COLO829 (cell line): Measurements from ENCODE around the gene ARID5A.

Experiments used
- DNase-seq: peaks from one replicate; pipeline ENCODE4 v3.0.0; 2012; ENCODE audit warnings: low spot score

The ARID5A gene

DNA sequence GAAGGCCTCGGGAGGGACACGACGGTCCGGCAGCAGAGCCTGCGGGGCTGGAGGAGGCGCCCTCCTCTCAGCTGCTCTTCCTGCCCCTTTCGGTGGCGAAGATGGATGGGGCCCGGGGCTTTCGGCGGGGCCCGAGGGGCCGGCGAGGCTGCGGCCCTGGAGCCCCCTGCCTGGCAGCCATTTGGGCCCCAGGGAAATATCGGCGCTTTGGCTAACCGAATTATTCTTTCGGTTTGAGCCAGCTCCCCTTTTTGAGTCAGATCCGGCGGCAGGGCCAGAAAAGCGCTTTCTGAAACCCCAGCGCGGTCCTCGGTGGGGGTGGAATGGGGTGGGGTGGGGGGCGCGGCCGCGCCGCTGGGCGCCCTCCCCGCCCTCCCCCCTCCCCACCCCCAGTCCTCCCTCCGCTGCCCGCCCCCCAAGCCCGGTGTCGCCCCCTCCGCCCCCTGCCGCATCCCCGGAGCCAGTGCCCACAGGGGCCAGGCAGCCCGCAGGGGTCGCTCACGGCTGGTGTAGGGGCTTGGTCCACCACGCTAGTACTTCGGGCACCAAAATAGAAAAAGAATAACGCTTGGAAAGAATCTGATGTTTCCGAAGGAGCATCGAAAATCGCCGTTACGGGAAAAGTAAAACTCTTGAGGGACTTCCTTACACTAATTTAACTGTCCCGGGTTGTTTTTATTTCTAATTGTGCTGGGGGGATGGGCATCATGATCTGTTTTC lies 9.1 kb upstream of the ARID5A start:
- DNase-seq = no peak

DNA sequence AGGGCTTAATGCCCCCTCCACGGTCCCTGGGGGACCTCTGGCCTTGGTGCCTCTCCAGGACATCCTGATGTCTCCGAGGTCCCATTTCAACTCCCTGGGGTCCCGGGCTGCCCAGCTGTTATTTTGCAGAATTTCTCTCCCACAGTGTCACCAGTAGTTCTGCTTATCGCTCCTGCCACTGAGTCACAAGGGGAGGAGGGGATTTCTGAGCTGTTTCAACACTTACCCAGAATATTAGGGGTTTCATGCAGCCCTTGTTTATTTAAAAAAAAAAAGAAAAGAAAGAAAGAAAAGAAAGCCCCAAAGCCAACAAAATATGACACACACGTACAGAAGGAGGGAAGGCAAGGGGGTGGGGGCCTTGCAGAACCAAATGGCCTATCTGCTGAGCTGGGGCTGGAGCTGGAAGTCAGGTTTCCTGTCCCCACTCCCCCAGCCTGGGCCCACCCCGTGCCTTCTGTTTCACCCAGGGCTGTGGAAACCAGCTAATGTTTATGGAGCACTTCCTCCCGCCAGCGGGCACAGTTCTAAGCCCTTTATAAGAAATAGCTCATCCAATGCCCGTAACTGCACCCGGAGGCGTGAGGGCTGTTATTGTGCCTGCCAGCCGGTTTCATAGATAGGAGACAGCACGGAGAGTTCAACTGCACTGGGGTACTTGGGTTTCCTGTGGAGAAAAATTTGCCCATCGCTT lies 8.4 kb upstream of the ARID5A start:
- DNase-seq = no peak

DNA sequence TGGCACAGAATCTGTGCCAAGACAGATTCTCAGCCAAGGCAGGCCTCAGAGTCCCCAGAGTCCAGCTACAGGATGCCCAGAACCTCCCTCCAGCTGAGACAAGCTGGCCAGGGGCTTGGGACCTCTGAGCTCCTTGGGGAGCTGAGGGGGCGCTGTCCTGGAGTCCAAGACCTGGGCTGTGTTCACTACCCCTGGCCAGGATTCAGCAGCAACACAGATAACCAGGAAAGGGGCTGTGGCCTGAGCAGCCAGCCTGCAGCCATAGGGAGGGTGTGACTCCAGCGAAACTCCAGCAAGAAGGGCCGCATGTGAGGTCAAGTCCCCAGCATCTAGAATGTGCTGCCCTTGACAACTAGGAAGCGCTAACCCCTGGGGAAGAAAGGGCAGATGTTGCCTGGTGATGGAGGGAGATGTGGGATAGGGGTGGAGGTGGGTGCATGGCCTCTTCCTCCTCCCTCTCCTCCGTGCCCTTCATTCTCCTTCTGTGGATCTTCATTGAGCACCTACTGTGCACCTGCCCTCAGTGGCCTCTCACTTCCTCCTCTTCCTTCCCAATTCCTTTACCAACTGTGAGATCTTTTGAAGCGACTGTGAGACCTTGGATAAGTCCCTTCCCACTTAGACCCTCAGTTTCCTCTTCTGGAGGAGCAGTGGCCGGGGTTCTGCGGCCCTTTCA lies 7.7 kb upstream of the ARID5A start:
- DNase-seq = no peak

DNA sequence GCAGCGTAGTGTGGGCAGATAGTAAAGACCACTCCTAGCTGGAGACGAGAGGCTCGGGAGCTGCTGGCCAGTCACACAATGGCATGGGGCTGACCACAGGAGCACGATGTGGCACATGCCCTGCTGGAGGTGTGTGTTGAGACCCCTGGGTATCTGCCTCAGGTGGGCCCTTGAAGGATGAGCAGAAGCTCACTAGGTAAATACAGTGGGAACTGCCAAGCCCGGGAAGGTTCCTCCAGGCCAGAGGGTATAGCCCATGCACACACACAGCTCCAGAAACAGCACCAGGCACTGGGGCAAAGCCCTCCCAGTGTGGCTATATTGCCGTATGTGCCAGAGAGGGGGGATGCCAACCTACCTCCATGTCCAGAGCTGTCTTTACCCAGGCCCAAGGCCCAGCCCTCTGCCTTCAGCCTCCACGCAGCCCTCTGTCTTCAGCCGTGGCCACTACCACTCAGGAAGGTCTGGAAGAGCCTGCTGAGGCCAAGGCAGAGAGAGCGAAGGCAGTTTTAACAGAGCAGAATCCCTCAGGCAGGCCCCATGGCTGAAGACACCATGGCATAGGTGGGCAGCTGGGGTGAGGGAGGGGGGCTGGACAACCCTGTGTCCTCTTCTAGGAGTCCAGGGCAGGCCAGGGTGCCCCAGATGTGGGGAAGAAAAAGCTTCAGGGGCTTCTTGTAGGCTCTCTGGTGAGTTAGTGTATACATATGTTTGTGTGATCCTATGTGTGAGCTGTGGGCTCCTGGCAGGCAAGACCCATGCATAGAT lies 7.0 kb upstream of the ARID5A start:
- no peak for DNase-seq

DNA sequence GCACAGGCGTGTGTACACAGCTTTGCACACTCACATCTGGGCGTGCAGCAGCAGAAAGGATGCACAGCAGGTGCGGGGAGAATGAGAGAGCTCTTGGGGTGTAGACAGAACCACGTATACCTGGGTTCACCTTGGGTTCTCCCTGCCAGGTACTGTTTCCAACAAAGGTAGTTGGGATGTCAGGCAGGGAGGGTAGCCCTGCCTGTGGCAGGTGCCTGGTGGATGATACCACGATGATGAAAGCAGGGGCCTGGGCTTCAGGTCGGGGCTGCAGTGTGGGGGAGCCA lies 6.5 kb upstream of the ARID5A start:
- no peak for DNase-seq

DNA sequence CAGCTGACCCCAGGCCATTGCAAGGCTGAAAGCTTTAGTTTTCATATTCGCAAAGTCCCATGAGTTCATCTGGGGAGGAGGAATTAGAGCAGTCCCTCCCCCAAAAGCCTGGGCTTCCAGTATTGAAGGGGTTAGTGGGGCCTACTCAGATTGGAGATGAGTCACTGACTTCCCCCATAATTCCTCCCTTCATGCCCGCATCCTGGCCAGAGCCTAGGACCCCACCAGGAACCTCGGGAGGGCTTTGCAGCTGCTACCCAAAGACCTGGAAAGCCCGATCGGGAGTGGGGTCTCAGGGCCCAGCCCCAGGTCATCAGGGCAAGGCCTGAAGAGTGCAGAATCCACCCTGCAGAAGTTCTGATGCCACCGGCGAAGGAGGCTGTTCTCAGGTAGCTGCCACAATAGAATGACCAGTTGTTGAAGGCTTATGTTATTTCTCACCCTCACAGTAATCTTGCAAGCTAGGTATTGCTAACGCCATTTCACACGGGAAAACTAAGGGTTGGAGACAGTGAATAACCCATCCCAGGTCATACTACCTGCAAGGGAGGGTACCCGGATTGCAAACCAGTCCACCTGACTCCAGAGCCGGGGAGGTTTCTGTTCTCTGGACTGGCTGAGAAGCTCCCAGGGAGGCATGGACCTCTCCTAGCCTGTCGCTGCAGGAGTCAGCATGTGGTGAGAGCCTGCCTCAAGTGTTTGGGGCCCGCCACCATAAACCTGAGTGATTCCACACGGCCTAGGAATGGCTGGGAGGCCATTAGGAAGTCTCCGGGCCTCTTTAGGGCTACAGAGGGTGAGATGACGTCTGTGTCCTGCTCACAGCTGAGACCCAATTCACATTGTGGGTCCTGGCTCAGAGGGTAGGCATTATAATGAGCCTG lies 5.8 kb upstream of the ARID5A start:
- DNase-seq = no peak

DNA sequence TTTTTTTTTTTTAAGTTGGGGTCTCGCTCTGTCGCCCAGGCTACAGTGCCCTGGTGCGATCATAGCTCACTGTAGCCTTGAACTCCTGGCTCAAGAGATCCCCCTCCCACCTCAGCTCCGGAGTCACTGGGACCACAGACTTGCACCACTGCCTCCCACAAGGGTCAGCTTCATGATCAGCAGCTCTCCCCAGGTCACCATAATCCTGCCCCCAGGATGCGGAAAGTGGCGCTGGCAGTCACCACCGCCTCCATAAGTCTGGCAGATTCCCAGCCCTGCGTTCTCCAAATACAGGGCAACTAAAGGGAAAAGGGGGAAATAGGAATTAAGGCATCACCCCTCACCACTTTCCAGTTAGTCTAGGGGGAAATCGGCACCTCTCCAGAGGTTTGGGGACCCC lies 5.2 kb upstream of the ARID5A start:
- DNase-seq = no peak

DNA sequence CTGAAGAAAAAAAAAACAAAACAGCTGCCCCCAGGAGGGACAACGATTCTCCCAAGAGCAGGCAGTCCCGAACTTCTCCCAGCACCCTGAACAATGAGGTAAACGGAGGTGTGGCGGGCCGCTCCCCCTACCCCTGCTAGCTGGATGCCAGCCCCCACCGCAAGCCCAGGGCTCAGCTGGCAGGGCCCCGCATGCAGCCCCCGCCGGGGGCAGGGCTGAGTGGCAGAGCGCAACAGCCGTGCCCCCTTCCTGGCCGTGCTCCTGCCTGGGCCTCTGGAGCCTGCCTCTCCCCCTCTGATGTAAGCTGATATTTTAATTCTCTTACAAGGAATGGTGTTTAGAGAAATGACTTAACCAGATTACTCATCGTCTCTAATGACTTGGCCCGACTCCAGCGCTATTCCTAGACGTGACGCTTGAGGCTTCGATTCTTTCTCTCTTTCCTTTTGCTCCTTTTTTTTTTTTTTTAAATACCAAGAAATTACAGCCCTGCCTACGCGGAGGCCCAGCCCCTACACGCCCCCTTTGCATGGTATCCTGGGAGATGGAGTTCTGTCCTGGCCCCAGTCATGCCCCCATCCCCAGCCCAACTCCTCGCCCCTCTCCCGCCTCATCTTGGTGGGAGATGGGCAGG lies 4.6 kb upstream of the ARID5A start:
- peak; percentile 99 for DNase-seq

DNA sequence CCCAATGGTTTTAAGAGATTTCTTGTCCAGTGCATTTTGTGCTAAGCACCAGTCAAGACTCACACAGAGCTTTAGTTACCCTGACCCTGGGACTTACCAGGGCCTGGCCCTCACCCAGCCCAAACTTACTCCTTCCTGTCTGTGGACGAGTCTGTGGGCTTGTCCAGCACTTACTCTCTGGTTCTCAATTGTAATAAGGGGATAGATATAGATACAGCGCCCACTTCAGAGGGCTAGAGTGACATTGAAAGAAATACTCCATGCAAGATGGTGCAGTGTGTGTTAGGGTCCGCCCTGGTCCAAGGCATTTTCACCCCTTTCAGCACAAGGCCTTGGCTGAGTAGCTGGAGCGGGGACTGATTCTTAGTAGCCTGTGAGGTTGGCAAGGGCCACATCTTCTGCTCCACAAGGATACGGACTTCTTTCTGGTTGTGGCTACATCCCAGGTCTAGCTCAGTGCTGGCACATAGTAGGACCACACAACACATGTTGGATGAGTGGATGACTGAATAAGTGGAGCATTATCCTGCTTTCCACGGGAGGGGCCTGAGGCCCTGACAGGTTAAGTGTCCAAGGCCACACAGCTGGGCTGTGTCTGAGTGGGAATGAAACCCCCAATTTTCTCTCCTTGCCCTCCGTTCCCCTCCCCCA lies 3.8 kb upstream of the ARID5A start:
- no peak for DNase-seq

DNA sequence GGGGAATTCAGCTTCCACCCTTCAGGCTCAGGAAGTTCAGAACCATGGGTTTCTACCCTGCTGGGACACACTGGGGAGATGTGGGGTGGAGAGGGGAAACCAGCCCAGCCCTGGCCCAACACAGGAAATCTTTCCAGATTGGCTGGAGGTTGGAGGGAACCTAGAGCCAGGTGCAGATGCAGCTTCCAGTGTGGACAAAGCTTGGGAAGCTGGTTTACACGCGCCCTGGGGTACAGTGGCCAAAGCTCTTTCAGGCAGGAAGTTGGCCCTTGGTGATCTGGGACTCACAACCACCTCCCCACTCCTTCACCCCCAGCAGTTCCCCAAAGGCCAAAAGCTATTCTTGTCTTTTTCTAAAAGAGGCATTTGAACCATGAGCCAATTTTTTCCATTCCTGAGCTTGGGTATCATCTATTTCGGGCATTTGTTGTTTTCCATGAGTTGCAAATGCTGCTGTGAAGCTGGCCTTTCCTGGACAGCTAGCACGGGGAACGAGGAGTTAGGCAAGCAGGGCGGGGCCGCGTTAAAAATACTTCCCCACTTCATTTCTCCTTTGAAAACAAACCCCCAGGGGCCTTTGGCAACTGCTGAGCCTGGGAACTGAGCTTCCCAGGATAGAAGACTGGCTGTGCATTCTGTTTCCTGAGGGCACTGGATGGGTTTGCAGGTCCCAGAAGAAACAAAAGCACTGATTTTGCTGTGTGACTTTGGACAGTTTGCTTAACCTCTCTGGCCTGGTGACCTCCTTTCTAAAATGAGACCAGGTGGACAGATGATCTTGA lies 3.1 kb upstream of the ARID5A start:
- DNase-seq = peak; percentile 80

DNA sequence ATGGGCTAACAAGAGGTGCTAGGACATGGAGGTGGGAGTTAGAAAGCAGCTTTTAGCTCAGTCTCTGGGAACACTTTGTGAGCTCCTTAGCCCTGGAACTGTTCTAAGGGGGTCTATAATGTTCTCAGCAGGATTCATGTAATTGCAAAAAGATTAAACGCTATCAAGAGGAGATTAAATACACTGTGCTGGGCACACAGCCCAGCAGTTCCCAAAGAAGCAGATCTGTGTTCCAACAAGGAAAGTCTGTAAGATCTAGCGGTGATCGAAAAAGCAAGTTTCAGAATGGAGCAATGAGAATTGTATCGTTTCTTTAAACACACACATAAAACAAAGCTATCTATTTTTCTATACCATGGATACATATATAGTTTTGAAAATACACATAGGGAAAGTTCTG lies 2.4 kb upstream of the ARID5A start:
- DNase-seq = no peak

DNA sequence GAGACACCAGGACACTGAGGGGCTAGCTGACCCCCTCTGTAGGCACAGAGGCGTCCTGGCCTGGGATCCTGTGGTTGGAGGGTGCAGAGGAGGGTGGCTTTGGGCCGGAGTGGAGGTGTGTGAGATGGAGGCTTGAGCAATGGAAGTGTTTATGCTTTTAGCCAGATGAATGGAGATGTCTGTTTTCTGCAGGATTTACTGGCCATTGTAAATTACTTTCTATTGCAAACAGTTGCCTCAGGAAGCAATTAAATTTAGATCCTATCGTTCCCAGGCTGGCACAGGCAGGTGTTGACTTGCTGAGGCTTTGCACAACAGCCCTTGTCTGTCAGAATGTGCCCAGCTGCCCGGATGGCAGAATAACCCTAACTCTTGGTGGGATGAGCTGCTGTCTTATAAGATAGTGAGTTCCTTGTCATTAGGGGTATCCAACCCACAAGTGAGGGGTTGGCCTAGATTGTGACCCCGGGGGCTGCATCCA lies 1.8 kb upstream of the ARID5A start:
- DNase-seq = no peak

DNA sequence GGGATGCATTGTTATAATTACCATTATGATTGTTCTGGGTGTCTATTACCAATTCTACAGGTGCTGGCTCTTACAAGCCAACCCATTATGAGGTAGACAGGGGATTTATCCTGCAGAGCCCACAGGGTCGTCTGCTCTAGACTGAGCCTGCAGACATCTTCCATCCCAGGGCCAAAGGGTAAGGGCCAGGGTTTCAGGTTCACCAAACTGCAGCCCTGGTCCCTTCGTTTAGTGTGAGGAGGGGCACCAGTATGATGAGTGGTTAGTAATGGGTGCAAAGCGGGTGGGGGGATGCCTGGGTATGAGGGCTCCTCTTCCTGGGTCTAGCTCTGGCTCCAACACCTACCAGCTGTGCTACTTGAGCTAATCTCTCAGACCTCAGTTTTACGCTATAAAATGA lies 1.2 kb upstream of the ARID5A start:
- no peak for DNase-seq

DNA sequence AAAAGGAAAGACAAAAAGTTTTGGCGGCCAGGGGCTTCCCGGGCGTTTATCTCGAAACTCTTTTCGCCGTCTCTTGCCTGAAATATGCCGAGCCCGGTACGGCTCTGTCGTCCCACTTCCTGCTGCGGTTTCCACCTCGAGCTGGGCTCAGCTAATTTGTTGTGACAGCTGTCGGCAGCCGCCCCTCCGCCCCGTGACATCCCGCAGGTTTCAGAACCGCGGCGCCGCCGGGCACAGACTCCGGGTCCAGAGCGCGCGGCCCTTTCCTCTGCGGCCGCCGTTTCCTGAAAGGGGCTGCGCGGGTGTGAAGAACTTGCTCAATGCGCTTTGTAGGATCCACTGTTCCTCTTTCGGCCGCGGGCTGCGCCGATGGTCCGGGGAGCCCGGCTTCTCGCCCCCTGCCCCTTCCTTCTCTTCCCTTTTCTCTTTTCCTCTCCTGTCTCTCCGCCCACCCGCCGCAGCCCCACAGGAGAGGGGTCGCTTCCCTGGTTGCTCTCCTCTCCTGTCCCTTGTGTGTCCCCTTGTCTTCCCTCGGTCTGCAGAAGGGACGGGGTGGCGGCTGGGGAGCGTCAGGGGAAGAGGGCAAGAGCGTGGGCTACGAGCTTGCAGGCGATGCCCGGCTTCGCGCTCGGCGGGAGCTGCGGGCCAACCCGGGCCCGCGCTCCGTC lies 648 bp downstream of the ARID5A start:
- no peak for DNase-seq

DNA sequence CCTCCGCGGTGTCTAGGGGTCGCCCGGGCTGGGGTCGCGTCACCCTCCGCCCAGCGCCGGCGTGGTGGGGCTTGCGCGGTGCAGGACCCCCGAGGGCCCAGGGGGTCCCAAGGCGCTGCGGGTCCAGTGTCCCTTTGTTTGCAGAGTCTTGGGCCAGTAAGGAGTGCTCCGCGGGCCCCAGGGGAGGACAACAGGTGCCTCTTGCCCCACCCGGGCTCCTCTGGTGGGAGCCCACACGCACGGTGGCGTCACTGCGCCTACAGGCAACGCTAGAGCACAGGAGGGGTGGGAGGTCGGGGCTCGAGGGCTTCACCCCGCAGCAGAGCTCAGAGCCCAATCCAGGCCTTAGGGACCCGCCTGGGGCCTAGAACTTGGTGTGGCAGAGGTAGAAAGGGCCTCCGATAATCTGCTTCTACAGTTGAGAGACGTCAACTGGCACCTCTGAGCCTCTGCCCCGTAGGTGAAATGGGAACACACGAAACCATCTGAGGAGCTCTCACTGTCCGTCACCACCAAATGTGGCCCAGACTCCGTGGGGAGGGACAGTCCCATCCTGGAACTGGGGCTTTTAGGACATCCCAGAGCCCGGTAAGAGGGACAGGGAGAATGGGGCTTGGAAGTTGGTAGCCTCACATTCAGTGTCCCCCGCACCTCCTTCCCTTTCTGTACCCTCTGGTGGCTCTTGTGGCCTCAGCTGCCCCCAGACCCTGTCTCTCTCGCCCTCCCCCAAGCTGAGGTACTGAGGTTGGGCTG lies 1.4 kb downstream of the ARID5A start:
- DNase-seq = no peak

DNA sequence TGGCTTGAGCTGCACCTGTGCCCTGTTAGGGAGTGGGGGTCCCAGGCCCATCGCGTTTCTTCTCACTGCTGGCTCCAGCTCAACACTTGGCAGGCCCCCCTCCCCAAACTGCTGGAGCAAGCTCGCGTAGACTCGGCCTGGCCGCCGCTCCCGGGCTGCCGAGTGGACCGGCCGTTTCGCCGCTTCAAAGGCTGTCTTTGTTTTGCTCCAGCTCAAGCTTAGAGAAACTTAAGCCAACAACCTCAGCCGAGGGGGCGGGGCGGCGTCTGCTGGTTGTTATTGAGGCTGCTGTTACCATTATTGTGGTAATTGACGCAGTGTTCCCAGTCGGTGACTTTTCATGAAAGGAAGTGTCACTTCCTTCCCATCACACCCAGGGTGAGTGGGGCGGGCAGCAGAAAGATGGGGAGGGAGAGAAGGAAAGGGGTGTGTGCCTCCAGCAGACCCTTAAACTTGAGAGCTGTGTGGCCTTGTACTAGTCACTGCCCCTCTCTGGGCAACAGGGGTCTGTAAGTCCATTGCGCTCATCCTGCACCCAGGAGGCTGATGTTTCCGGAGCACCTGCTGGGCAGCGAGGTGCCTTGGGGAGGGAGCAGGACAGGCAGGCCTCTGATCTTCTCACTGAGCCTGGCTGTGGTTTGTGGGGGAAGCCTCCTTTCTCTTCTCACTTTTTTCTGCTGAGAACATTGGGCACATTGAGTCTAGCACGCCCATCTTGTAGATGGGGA lies 2.1 kb downstream of the ARID5A start:
- peak; percentile 77 for DNase-seq

DNA sequence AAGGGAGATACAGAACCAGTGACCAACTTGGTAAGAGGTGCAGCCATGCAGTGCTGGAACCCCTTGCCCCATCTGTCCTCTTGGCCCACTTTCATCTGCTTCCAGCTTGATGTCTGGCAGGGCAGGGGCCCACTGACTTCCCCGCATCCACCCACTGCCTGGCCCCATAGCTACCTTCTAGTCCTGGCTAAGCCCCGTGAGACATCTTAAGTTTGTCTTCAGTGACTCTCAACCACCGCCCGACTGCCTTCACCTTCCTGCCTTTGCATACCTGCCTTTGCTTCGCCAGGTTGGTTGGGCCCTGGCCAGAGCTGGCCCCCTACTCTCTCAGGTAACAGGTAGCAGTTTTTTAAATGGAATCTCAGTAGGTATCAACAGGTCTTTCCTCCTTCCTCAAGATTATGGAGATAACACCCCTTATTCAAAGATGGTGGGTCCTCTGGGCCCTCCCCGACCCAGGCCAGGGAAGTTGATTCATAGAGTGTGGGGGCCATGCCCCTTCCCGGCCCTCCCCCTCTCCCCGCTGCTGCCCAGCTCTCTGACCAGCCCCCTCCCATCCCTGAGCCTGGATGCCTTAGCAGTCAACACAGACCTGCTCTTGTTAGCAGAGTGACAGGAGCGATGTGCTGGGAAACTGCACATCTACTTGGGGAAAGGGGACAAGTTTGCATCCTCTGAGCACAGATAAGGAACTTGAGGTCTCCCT lies 2.8 kb downstream of the ARID5A start:
- no peak for DNase-seq
